ENCODE results near the gene TAB3. TPM values are rescaled to one million over a fixed set of nuclear protein-coding genes. Genes with fewer than 3 reads are reported as not detected.

The TAB3 gene
- total RNA-seq, 1 donor from 2014 or later, result 12.4 TPM

- intact Hi-C loops (cut with DNase I), result no loop called here
- DNase-seq (ENCODE audit: missing footprints) (no peak), ATAC-seq (no peak)
Observed at GRCh38 chrX:30791296-30792278, 97.5 kb downstream of the TAB3 start.

- ATAC-seq (no peak), DNase-seq (ENCODE audit: missing footprints) (no peak)
- intact Hi-C loops (cut with DNase I), result no loop called here
Observed at GRCh38 chrX:30787012-30787411, 102.0 kb downstream of the TAB3 start.

GRCh38 chrX:30786374-30786773 lies 102.7 kb downstream of the TAB3 start:
- ATAC-seq (no peak), DNase-seq (ENCODE audit: missing footprints) (no peak)
- intact Hi-C loops (cut with DNase I), result no loop called here

- no peak for ATAC-seq
- no peak for DNase-seq (ENCODE audit: missing footprints)
- intact Hi-C loops (cut with DNase I), result no loop called here
Observed at GRCh38 chrX:30781711-30782444, 107.2 kb downstream of the TAB3 start.

GRCh38 chrX:30779453-30780030 lies 109.5 kb downstream of the TAB3 start:
- ATAC-seq, result no peak
- intact Hi-C loops (cut with DNase I), result no loop called here
- no peak for DNase-seq (ENCODE audit: missing footprints)

GRCh38 chrX:30777575-30777974 lies 111.5 kb downstream of the TAB3 start:
- DNase-seq (ENCODE audit: missing footprints) (no peak), ATAC-seq (no peak)
- intact Hi-C loops (cut with DNase I), result no loop called here

Other genes with a start within 250 kb of the TAB3 start
- 10.2 TPM for gene GK, start 235.8 kb downstream of the TAB3 start, total RNA-seq
- not detected for gene FTHL17, start 182.8 kb upstream of the TAB3 start, total RNA-seq

All from Right ventricle myocardium inferior (tissue), 1 donor.